ENCODE measurements around the gene OVAAL. TPM values are rescaled to one million over a fixed set of nuclear protein-coding genes. Genes with fewer than 3 reads are reported as not detected.
A peak's percentile ranks its signal among the peaks of the same experiment; 100 is the strongest.

OVAAL gene
- total and polyA plus RNA-seq, 2 of the 4 experiments (the other 2 are of a cell fraction), result not detected

- peak overlapping the region; percentile 5 for H3K27ac ChIP-seq (ENCODE audit: insufficient read depth, low read length)
These were observed 27.9 kb downstream of the OVAAL start for GRCh38 chr1:180586671-180587155.

More at GRCh38 chr1:180586671-180587155, 27.9 kb downstream of the OVAAL start:
- Histone ChIP-seq H3K18ac (ENCODE audit: low read depth, low read length) (peak overlapping the region; percentile 42; the same call in 1 of the 2 replicates), H3K56ac (ENCODE audit: extremely low read depth, insufficient read depth, low read length) (no peak overlapping the region), H4K20me1 (ENCODE audit: insufficient read depth, low read length) (no peaks in the 10 kb centered on the region), H4K8ac (ENCODE audit: low read depth in 2 of 2, low read length in 2 of 2) (peak overlapping the region; percentile 22 to 32; a peak in 3 of 4 replicates), H2BK5ac (ENCODE audit: low read depth, low read length, poor library complexity, severe bottlenecking) (peak overlapping the region; percentile 53), H2BK15ac (ENCODE audit: low read depth, low read length) (peak overlapping the region; percentile 83; the same call in 2 of the 3 replicates), H2AFZ (replicated peaks; ENCODE audit: low read length, poor library complexity) (peak overlapping the region; percentile 36), H3K36me3 (ENCODE audit: control insufficient read depth, insufficient read depth, low read length) (no peaks in the 10 kb centered on the region), H3K9me1 (ENCODE audit: insufficient read depth, low read length) (0 out of 2 replicates have a peak, but pooled peaks cover 7% of the 10 kb centered on the region), H3K4me3 (ENCODE audit: insufficient read depth, low read depth, low read length) (no peak overlapping the region), H3K9ac (ENCODE audit: low read depth, low read length) (no peak overlapping the region), H2BK20ac (ENCODE audit: low read depth, low read length) (peak overlapping the region; percentile 92), H4K91ac (ENCODE audit: insufficient read depth, low read depth, low read length) (peak overlapping the region; percentile 70), H2AK9ac (replicated peaks; ENCODE audit: low read depth, low read length, poor library complexity) (peak overlapping the region; percentile 18), H3K23ac (ENCODE audit: low read depth, low read length) (no peak overlapping the region), H4K5ac (ENCODE audit: low read depth, low read length) (peak overlapping the region; percentile 31), H3K4ac (ENCODE audit: low read depth, low read length) (peak overlapping the region; percentile 86), H3K4me1 (ENCODE audit: control insufficient read depth, insufficient read depth, low read length) (peaks cover 15% of the 10 kb centered on the region), H3K14ac (replicated peaks; ENCODE audit: low read depth, low read length) (peak overlapping the region; percentile 56), H3K4me2 (ENCODE audit: low read depth, low read length) (peak overlapping the region; percentile 5; the same call in 1 of the 2 replicates), H3K9me3 (ENCODE audit: control insufficient read depth, insufficient read depth, low read length) (no peaks in the 10 kb centered on the region), H2BK120ac (ENCODE audit: low read depth, low read length) (peak overlapping the region; percentile 69), H3K27me3 (ENCODE audit: control insufficient read depth, insufficient read depth, low read length) (no peaks in the 10 kb centered on the region), H3K79me1 (ENCODE audit: low read depth in 1 of 2, low read length in 2 of 2) (peaks cover 0 to 3% of the 10 kb centered on the region in 2 experiments; a peak in 1 of 4 replicates), H2AK5ac (ENCODE audit: low read depth, low read length) (peak overlapping the region; percentile 68; the same call in 1 of the 2 replicates)
- intact Hi-C loops (cut with micrococcal nuclease) (no loop called here), in situ Hi-C loops (cut with MboI; ENCODE audit: low sequenced_read_pairs) (no loop called here), dilution Hi-C loops (cut with HindIII; ENCODE audit: low sequenced_read_pairs, unreplicated experiment) (no loop called here)
- peak; percentile 80 for DNase-seq
- TF ChIP-seq FOS (IDR thresholded peaks at IDR 0.05; ENCODE audit: low read depth, low read length), result peak; percentile 45; the same call in 1 of the 2 replicates
- TF ChIP-seq RFX5 (IDR thresholded peaks at IDR 0.05; ENCODE audit: low read depth, low read length), result no peak
- TF ChIP-seq BHLHE40 (IDR thresholded peaks at IDR 0.05; ENCODE audit: low read depth, low read length), result no peak
- peak; percentile 79 for TF ChIP-seq CEBPB (IDR thresholded peaks at IDR 0.05; ENCODE audit: low read depth, low read length)
- no peak for TF ChIP-seq RAD21 (IDR thresholded peaks at IDR 0.05; ENCODE audit: low read length)
- TF ChIP-seq MXI1 (IDR thresholded peaks at IDR 0.05; ENCODE audit: borderline replicate concordance, low read depth, low read length), result 0 out of 2 replicates have a peak, but pooled peaks have one; percentile 39
- TF ChIP-seq SMC3 (IDR thresholded peaks at IDR 0.05; ENCODE audit: low read depth, low read length), result no peak
- TF ChIP-seq MAZ (IDR thresholded peaks at IDR 0.05; ENCODE audit: borderline replicate concordance, low read depth, low read length), result peak; percentile 17; the same call in 1 of the 2 replicates
- TF ChIP-seq ELK1 (IDR thresholded peaks at IDR 0.05; ENCODE audit: borderline replicate concordance, low read depth, low read length), result no peak
- POLR2A ChIA-PET (ENCODE audit: unreplicated experiment), result no interaction called here
- peak; percentile 79 for ATAC-seq (ENCODE audit: low read depth)
- WGBS, 2 experiments (ENCODE audit: extremely low coverage in 2 of 2, insufficient read length in 1 of 2), result no CpG with 5 or more reads among the region's 1 CpG
- CTCF ChIA-PET, result interaction anchor here (0.9 kb wide), 1 partner anchor 35 kb away, joined by 3 read pairs; no protein-coding TSS in a partner anchor
- BruUV-seq (replicated peaks), result no TSS peak

All from IMR-90 (cell line).